Kidney tubule cell (primary cell): ENCODE results near the gene NUDT21.

Source experiments
- DNase-seq: peaks from one replicate; pipeline ENCODE4 v3.0.0-alpha.2; 2018; ENCODE audit warnings: low spot score

NUDT21 gene

DNA sequence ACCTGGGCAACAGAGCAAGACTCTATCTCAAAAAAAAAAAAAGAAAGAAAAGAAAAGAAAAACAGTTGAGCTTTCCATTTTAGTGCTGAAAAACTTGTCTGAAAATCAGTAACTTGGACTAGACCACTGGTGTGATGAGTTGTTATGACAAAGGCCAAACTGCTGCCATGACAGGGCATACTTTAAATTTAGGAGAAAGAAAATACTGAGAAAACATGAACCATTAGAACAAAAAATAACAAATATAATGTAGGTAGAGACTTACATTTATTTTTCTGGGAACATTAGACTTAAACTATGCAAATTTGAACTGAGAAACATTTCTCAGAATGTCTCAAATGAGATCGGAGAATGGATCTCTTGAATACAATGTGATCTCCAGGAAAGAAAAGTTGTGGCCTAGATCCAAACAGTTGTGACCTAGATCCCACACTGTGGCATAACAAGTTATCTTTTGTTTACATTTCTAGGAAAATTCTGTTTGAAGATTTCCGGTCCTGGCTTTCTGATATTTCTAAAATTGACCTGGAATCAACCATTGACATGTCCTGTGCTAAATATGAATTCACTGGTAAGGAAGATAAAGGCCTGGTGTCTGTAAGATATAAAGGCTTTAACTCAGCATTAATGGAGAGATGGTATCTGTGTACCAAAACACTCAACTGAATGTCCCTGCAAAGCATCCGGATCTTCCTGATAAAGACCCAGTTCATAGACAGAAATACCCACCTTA is 11.1 kb upstream of the NUDT21 start:
- DNase-seq, result no peak

DNA sequence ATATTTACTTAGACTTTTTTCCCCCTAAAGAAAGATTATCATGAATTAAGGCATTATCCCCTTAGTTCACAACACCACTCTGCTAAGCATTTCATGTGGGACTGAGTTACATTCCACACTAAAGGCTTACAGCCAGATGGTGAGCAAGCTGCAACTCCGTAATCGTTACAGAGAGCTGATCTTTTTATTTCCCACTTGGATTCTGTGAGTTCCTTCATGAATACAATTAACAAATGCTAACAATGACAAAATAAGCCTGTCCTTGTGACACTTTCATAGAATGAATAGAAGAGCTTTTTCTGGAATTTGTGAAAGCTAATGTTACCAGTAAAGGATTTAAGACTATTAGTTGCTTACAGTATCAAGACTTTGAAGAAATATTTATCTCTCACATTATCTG is 9.0 kb upstream of the NUDT21 start:
- DNase-seq, result no peak

DNA sequence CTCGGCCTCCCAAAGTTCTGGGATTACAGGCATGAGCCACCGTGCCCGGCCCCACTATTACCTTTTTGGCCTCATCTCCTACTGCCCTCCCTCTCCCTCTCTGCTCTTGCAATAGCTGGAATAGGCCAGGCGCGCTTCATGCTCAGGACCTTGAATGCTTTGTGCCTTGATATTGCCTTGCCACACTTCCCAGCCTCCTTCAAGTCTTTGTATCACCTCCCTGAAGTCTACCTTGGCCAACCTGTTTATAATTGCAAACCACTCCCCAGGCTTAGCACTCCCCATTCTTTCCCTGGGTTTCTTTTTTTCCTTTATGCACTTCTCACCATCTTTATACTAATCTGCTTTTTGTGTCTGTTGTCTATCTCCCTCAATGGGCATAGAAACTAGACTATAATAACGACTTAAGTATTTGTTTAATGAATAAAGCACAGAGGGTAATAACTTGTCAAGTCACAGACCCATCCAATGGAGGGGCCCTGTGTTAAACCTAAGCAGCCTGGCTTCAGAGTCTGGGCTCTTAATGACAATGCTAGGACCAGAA is 6.9 kb upstream of the NUDT21 start:
- no peak for DNase-seq

DNA sequence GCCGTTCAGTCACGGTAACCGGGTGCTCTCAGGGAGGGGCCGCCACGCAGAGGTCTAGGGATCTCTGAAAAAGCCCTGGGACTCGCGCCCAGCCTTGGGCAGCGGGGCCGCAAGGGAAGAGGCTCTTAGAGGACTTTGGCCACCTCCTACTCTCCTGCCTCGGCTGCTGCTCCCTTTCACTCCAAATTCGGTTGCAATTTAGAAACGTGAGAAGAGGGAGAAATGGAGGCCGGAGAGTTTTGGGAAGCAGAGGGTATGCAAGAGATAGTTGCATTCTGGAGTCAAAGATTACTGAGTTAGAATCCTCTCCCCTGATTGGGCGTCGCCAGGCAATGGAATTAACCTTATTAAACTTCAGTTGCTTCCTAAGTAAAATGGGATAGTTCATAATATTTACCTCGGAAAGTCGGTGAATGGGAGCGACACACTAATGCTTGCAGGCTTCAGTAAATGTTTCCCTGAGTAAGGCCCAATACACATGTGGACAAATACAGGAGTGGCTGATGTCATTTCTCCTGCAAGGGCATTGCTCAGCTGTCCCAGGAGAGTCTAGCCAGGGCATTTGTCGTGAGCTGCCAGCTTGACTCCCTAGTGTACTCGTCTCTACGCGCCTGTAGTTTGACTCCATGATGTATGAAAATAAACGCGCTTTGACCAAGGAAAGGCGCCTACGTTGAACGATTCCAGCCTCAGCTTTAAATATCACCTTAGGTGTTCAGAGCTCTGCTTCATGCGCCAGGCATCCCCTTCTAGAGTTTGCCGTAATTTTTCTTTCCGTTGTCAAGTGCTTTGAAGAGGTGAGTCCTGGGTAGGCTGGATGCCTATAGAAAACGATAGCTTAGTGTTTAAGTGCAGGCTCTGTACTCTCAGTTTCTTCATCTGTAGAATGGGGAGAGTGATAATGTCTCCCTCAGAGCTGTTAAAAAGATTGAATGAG is 889 bp upstream of the NUDT21 start:
- peak; percentile 68 for DNase-seq

DNA sequence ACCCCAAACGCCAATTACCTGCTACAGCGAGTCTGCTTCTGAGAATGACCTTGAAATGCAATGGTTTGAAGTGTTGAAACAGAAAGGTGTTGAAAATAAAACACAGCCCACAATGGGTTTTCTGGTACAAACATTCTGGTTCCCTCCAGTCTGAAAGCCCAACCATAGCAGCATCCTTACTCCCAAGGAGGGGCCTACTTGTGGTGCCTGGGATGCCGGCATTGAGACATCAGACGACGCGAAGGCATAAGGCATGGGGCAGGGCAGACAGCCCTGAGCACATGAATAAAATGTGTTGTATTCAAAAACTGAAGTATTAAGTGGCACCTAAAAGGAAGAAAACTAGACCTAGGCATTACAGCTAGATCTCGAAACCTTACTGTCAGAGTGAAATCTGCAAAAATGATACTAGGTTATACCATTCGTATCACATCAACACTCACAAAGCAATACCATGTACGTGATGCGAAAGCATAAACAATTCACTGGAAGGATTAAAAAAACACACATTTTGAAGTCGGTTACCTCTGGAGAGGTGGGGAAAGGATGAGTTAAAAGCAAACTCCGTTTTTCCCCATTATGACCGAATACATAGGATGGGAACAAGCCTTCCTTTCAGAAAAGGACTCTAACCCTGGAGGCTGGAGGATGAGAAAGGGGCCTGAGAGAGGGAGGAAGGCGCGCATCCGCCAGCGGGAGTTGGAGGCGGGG is 702 bp downstream of the NUDT21 start:
- no peak for DNase-seq

DNA sequence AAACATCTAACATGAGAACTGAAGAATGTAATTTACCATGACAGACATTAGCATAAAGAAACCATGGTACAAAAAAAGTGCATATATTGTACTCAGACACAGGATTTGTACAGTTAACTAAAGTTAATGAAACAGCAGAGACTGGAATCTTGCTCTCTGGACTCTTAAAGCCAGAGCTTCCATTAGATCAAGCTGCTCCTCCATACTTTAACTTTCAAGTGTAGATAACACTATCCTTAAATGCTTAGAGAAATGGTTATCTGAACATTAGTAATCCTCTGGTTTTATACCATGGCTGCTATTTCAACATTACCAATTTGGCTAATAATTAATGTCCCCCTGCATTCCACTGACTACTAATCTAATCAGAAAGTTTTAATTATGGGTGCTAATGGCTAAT is 3.1 kb downstream of the NUDT21 start:
- no peak for DNase-seq

DNA sequence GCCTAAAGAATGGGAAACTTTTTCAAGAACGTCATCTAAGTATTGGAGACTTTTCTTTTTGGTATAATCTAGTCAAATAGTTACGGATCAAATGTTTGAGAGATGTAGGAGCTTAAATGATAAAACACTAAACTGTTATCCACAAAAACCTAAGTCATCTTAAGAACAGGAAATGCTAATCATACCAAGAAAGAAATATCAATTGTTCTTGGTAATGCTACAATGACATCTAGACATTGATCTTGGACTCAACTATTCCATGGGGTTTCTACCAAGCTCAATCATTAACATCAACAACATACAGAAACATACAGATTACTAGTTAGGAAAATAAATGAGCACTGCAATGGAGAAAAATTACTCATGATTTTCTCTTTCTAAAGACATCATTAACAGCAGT is 3.8 kb downstream of the NUDT21 start:
- DNase-seq, result no peak

DNA sequence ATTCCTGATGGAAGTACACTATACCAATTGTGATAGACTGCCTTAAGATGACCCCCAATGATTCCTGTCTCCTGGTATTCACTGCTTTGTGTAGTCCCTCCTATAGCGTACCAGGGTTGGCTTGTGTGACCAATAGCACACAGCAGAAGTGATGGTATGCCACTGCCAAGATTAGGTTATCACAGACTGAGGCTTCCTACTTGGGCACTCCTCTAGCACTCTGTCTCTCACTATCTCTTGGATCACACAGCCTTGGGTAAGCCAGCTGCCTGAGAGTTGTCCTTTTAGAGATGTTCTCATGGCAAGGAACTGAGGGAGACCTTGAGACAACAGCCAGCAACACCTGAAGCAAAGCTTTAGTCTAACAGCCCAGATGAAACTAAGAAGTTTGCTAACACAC is 13.1 kb downstream of the NUDT21 start:
- no peak for DNase-seq

DNA sequence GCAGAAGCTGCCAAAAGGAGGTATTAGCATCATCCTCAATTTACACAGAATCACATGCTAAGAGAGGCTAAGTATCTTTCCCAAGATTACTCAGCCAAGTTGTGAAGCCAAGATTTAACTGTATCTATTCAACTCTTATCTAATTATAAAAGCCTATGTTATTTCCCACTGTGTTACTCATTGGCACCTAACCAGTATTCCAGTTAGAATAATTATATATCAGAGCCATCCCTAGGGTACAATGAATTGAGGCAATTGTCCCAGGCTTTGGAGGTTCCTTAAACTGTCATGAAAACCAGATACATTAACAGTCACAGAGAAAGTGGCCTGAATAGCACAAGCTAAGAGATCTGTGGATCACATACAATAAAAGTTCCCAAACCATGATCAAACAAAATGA is 14.9 kb downstream of the NUDT21 start:
- no peak for DNase-seq

DNA sequence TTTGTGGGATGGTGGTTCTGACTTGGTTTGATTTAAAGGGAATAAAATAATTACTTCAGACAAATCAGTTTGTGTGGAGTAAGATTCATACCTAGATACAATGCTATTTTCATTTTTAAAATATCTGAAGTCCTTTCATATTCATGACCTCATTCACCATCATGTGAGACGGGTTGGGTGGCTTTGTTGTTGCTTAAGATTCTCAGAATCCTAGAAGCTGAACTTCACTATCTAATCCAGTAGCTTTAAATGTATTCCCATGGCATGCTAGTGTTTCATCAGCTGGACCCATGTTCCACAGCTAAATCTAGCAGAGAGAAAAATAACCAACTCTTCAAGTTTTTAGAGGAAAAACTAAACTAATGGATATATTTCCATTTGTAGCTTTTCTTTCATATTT is 23.0 kb downstream of the NUDT21 start:
- no peak for DNase-seq

DNA sequence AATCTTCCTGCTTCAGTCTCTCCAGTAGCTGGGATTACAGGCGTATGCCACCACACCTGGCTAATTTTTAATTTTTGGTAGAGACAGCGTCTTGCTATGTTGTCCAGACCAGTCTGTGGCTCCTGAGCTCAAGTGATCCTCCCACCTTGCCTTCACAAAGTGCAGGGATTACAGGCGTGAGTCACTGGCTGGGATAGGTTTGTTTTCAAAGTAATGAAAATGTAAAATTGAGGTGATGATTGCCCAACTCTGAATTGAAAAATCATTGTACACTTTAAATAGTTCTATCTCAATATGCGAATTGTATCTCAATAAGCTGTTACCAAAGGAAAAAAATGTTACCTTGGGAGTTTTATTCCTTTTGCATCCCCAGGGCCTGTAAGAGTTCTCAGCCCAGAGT is 24.5 kb downstream of the NUDT21 start:
- peak; percentile 76 for DNase-seq

DNA sequence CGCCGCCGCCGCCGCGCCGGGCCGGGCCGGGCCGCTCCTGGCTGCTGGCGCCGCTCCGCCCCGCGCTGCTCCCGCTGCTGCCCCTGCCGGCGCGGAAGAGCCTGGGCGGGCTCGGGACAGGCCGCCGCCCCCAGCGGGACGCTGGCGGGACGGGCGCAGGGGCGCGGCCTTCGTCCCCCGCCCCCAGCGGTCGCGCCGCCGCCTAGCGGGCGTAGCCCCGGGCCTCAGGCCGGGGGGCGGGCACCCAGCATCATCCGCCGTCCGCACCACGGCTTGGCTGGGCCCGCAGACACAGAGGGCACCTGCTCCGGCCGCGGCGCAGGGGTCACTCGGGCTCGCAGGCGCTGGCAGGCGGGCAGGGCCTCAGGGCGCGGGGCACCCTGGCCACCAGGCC is 25.7 kb downstream of the NUDT21 start, which contains the start of gene AMFR:
TSS of gene AMFR (minus strand) at position 107 of the 394 bp plus-strand sequence. CDS start 218 bp downstream, outside the sequence.
- peak; percentile 88 for DNase-seq

DNA sequence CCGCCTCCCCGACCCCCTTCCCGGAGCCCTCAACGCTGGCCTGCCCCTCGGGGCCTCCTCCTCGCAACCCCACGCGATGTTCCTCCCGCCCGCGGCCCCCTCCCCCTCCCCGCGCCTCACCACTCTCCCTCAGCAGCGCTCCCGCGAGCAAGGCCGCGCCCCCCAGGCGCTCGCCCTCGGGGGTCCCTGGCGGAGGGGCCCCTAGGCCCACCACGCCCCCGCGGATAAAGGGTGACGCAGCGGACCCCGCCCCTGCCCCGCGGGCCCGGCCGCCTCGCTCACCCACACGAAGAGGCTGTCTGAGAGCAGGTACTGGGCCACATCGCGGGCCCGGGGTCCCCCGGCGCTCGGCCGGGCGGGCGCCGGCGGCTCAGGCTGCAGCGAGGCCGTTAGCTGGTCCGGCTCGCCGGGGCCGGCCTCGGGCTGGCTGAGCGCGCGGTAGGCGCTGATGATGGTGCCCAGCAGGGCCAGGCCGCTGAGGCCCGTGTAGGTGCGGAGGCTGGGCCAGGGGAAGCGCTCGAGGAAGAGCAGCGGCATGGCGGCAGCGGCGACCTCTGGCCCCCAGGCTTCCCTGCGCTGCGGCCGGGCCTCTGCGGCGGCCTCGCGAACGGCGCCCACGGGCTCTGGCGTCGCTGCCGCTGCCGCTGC is 26.2 kb downstream of the NUDT21 start:
- no peak for DNase-seq

DNA sequence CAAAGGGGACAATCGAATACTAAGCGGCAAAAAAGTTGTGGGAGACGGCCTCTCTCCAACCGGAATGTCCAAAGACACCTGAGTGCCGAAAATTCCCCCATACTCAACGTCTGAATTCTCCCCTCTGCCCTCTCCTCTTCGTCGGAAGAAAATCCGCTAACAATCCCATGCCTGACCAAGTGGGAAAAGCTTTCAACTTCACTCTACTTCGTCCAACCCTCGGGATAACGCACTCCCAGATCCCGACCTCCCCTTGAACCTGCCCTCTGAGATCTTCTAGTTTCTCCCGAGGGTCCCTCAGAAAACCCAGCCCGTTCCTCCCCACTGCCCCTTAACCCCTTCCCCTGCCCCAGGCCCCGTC is 26.7 kb downstream of the NUDT21 start:
- DNase-seq, result no peak

DNA sequence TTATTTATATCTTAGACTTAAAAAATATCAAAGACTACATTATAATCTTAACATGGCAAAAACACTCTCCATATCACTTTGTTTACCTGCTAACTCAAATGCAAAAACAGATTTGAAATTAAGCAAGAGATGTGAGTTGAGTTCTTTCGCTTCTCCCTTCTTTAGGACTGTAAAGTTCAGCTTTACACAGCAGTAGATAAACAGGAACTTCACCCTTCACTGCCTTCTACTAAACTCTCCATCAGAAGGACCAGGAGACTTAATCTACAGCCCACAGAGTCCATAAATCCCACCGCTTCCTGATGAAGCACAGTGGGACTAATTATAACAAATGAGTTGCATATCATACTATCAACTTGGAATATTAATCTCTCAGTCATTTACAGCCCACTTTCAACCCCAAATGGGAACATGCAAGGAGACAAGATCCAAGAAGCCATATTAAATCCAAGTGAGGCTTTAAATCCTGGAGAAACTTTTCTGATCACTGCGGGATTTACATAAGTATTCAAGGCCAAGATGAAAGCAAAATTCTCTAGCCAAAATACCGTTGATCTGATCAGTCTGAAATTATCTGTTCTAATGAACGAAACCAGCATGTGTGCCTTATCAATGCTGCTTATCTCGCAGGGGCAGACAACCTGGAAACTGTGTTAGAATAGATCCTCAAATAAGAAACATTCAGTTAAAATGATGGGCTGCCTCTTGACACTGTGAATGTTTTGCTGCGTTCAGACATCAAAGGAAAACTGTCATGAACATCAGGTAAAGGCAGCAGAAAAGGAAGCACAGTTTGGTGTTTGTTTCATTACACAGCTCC is 27.3 kb downstream of the NUDT21 start:
- DNase-seq, result peak; percentile 12

DNA sequence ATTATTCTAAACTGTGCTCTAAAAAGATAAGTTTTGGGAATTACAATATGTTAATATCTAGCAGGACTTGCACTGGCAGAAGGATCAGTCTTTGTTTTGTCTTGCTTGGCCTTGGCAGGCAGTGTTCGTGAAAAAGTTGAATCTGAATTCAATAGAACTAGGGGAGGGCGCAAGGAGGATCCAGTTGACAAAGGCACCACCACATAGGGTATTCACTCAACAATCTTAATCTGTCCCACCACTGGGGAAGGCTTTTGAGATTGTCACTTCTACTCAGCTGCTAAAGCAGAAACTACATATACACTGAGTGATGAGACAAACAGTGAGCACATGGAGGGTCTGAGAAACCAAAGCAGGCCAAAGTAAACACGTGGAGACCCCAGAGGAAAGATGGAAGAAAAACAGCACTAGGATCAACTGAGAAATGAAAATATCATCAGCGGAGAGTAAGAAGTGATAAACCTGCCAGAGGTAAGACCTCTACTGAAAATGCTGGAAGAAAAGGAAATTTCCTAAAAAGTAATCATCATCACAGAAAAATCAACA is 28.2 kb downstream of the NUDT21 start:
- no peak for DNase-seq

DNA sequence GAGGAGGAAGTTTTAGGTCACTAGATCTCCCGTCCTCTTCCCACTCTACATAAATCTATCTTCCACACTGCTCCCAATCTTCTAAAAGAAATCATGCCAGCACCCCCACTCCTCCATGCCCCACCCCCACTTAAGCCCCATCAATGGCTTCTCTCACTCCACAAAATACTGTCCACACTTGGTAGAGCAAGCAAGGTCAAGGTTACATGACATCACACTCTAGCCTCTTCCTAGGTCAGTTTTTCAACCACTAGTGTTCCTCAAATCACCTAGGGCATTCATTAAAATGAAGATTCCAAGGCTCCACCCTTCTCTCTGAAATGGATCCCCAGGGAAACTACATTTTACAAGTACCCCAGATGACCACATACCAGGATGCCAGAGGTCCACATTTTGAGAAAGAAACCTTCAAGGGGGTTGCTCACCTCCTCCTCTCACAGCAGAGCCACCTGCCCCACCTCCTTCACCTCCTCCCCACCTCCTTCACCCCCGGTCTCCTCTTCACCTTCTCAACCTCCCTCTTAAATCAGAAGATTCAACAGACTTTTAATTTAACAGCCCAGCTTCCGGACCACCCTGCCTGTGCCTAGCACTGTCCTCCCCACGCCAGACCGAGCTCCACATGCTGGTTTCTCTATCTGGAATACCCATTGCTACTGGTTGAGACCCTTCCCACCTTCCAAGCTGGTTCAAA is 29.0 kb downstream of the NUDT21 start:
- DNase-seq, result no peak

DNA sequence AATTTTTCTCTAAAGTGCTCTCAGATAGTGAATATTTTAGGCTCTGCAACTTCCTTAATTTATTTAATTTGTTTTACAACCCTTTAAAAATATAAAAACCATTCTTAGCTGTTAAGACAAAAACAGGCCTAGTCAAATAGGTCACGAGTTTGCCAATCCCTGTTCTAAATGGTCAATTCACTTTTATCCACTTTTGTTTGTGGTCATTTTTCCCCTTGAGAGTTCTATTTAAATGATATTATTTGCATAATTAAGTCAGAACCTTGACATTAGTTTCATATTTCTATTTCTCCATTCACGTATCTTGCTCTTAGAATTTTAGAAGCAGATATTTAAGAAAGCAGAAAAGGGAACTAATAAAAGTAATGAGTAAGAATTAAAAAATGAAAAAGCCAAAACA is 29.8 kb downstream of the NUDT21 start:
- DNase-seq, result no peak

DNA sequence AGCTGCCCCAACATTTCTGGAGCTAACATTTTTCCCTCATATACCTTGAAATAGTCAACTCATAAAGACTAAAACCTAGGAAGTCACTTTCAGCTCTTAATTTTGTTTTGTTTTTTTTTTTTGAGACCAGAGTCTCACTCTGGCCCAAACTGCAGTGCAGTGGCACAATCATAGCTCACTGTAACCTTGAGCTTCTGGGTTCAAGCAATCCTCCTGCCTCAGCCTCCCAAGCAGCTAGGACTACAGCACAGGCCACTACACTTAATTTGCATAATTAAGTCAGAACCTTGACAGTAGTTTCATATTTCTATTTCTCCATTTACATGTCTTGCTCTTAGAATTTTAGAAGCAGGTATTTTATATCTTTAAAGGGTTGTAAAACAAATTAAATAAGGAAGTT is 30.5 kb downstream of the NUDT21 start:
- DNase-seq, result no peak
